CD14-positive monocyte (primary cell): Measurements from ENCODE around the gene ITGA2. TPM values are rescaled to one million over a fixed set of nuclear protein-coding genes. Genes with fewer than 3 reads are reported as not detected.

Experiments
- DNase-seq, 3 donors: peaks; one replicate each; pipeline ENCODE4 v3.0.0-alpha.2; 2011 to 2022
- H2AFZ ChIP-seq: 2 replicates; pipeline ENCODE4 v1.6.0; 2012; ENCODE audit warnings: mild to moderate bottlenecking, low read depth, low read length, inconsistent platforms; ENCODE audit not compliant: insufficient read depth, poor library complexity, severe bottlenecking
- H3K27ac ChIP-seq, 2 donors: 1 replicate in 1 of 2; 2 replicates in 1 of 2; pipeline ENCODE4 v1.5.1; 2012 to 2013; ENCODE audit warnings: low read length in 2 of 2, control low read depth in 1 of 2, inconsistent platforms in 1 of 2, low read depth in 1 of 2, mild to moderate bottlenecking in 1 of 2
- H3K27me3 ChIP-seq, 2 donors: one replicate each; pipeline versions ENCODE4 v1.6.0 to v1.6.1; 2011 to 2013; ENCODE audit warnings: low read length in 2 of 2; ENCODE audit not compliant: control insufficient read depth in 2 of 2, insufficient read depth in 2 of 2
- H3K36me3 ChIP-seq, 2 donors: replicated peaks in 1 of 2; 1 replicate in 1 of 2; 2 replicates in 1 of 2; pipeline versions ENCODE4 v1.5.1 to v1.6.1; 2012 to 2013; ENCODE audit warnings: low read length in 2 of 2, control low read depth in 1 of 2, inconsistent platforms in 1 of 2, mild to moderate bottlenecking in 1 of 2; ENCODE audit not compliant: insufficient read depth in 2 of 2, control insufficient read depth in 1 of 2
- H3K4me1 ChIP-seq, 2 donors: 1 replicate in 1 of 2; 2 replicates in 1 of 2; pipeline versions ENCODE4 v1.5.1 to v1.6.1; 2012 to 2013; ENCODE audit warnings: low read length in 2 of 2, control low read depth in 1 of 2, inconsistent platforms in 1 of 2, mild to moderate bottlenecking in 1 of 2, moderate library complexity in 1 of 2; ENCODE audit not compliant: insufficient read depth in 2 of 2, control insufficient read depth in 1 of 2
- H3K4me2 ChIP-seq: replicated peaks from 2 replicates; pipeline ENCODE3; 2012; ENCODE audit warnings: low read length, moderate library complexity, mild to moderate bottlenecking; ENCODE audit not compliant: poor library complexity, severe bottlenecking; ENCODE audit errors: extremely low read depth
- H3K4me3 ChIP-seq, 3 experiments: fragments of 200-600 bp in 1 of 3; sonication (generic) in 1 of 3; replicated peaks in 1 of 3; 1 replicate in 2 of 3; 2 replicates in 1 of 3; pipeline ENCODE4 v1.5.1; 2011 to 2013; ENCODE audit warnings: low read length in 3 of 3, mild to moderate bottlenecking in 3 of 3, control low read depth in 2 of 3, low read depth in 2 of 3, inconsistent platforms in 1 of 3, moderate library complexity in 1 of 3
- H3K79me2 ChIP-seq: 2 replicates; pipeline ENCODE4 v1.6.0; 2012; ENCODE audit warnings: mild to moderate bottlenecking, control low read depth, inconsistent platforms, low read length, moderate library complexity; ENCODE audit not compliant: insufficient read depth
- H3K9ac ChIP-seq: 2 replicates; pipeline ENCODE4 v1.6.0; 2017; ENCODE audit warnings: low read length, mild to moderate bottlenecking; ENCODE audit not compliant: insufficient read depth, poor library complexity, severe bottlenecking
- H3K9me3 ChIP-seq, 2 donors: replicated peaks in 1 of 2; 1 replicate in 1 of 2; 2 replicates in 1 of 2; pipeline versions ENCODE4 v1.5.1 to v1.6.1; 2012 to 2013; ENCODE audit warnings: low read length in 2 of 2, control low read depth in 1 of 2; ENCODE audit not compliant: control insufficient read depth in 1 of 2, insufficient read depth in 1 of 2
- H4K20me1 ChIP-seq: 2 replicates; pipeline ENCODE4 v1.6.0; 2012; ENCODE audit warnings: mild to moderate bottlenecking, low read length, control low read depth, moderate library complexity; ENCODE audit not compliant: insufficient read depth
- H3K27ac Mint-ChIP-seq, 7 donors: one replicate each; pipeline ENCODE4 v1.8.0; 2020; ENCODE audit warnings: mild to moderate bottlenecking in 7 of 7, mixed read lengths in 7 of 7, moderate library complexity in 6 of 7, inconsistent platforms in 2 of 7
- H3K27me3 Mint-ChIP-seq, 3 donors: one replicate each; pipeline ENCODE4 v1.8.0; 2021 to 2022; ENCODE audit warnings: low read depth in 3 of 3, mild to moderate bottlenecking in 3 of 3, mixed read lengths in 3 of 3, moderate library complexity in 3 of 3, inconsistent platforms in 1 of 3
- H3K36me3 Mint-ChIP-seq, 2 donors: one replicate each; pipeline ENCODE4 v1.8.0; 2020; ENCODE audit warnings: mixed read lengths in 2 of 2, inconsistent platforms in 1 of 2, mild to moderate bottlenecking in 1 of 2
- H3K4me1 Mint-ChIP-seq: one replicate; pipeline ENCODE4 v1.8.0; 2020; ENCODE audit warnings: mild to moderate bottlenecking, mixed read lengths
- H3K4me3 Mint-ChIP-seq, 2 donors: one replicate each; pipeline ENCODE4 v1.8.0; 2020; ENCODE audit warnings: mild to moderate bottlenecking in 2 of 2, mixed read lengths in 2 of 2, moderate library complexity in 1 of 2
- H3K9me3 Mint-ChIP-seq, 7 donors: one replicate each; pipeline ENCODE4 v1.8.0; 2020 to 2022; ENCODE audit warnings: mixed read lengths in 7 of 7, mild to moderate bottlenecking in 6 of 7, moderate library complexity in 6 of 7, inconsistent platforms in 2 of 7
- CTCF ChIP-seq: fragments of 200-600 bp; IDR thresholded peaks from one replicate; pipeline ENCODE4 v1.8.0; 2022; ENCODE audit warnings: antibody characterized with exemption, mild to moderate bottlenecking
- WGBS: methylation state at CpG from one replicate; pipeline ENCODE4 v1.1.5; 2013; ENCODE audit warnings: missing lambda C conversion rate; ENCODE audit not compliant: insufficient coverage; 5-methylcytosine and 5-hydroxymethylcytosine counted together
- intact Hi-C, 2 donors: fragments of 100-400 bp; cut with micrococcal nuclease; formaldehyde crosslinking; loops; one replicate each; pipeline versions ENCODE4 v1.15.0 to v1.15.1; 2023
- polyA plus RNA-seq, 3 donors: library from polyadenylated mRNA; depleted of rRNA in 1 of 3; unstranded in 2 of 3; stranded (reverse) in 1 of 3; fragments of 300-500 nt in 2 of 3; fragments of >200 nt in 1 of 3; fragmentation: Illumina TruSeq in 2 of 3; gene quantifications; 1 replicate in 2 of 3; 2 replicates in 1 of 3; pipeline ENCODE4 v1.2.3, GENCODE V29; 2012 to 2021

The ITGA2 gene
- polyA plus RNA-seq, 3 donors: not detected

GRCh38 chr5:53095931-53096525, 106.9 kb downstream of the ITGA2 start:
- no peak overlapping the region for H2AFZ ChIP-seq
- H3K4me3 Mint-ChIP-seq: no peak overlapping the region
- no peaks in the 10 kb centered on the region for H3K4me1 ChIP-seq
- WGBS: no CpG with 5 or more reads among the region's 3 CpGs
- H3K36me3 Mint-ChIP-seq: peaks cover 27 to 34% of the 10 kb centered on the region in 2 donors
- H3K27me3 Mint-ChIP-seq: no peaks in the 10 kb centered on the region
- H3K9ac ChIP-seq: no peak overlapping the region
- H3K4me3 ChIP-seq: no peak overlapping the region
- H3K27ac ChIP-seq: no peak overlapping the region
- no peaks in the 10 kb centered on the region for H3K9me3 Mint-ChIP-seq
- no peaks in the 10 kb centered on the region for H3K4me1 Mint-ChIP-seq
- H3K4me2 ChIP-seq: no peak overlapping the region
- H3K27ac Mint-ChIP-seq: no peak overlapping the region
- peaks cover 17 to 46% of the 10 kb centered on the region in 2 donors for H3K36me3 ChIP-seq
- H4K20me1 ChIP-seq: no peaks in the 10 kb centered on the region
- intact Hi-C loops: loop anchor here (5.0 to 10.0 kb wide), 2 partner anchors 149 to 151 kb away; no protein-coding TSS in a partner anchor
- TF ChIP-seq CTCF: peak; percentile 93
- DNase-seq: peak; percentile 23 to 68 (median 45)
- no peaks in the 10 kb centered on the region for H3K79me2 ChIP-seq
- H3K27me3 ChIP-seq: no peaks in the 10 kb centered on the region
- H3K9me3 ChIP-seq: no peaks in the 10 kb centered on the region

- intact Hi-C loops: loop anchor here (5.0 to 10.0 kb wide), 2 partner anchors 152 to 155 kb away; no protein-coding TSS in a partner anchor
- Histone ChIP-seq H3K27ac (no peak overlapping the region), H4K20me1 (no peaks in the 10 kb centered on the region), H3K9me3 (no peaks in the 10 kb centered on the region), H2AFZ (no peak overlapping the region), H3K79me2 (no peaks in the 10 kb centered on the region), H3K4me2 (no peak overlapping the region), H3K9ac (no peak overlapping the region), H3K36me3 (peaks cover 26 to 60% of the 10 kb centered on the region in 2 donors), H3K4me3 (no peak overlapping the region), H3K4me1 (no peaks in the 10 kb centered on the region), H3K27me3 (no peaks in the 10 kb centered on the region)
- H3K4me1 Mint-ChIP-seq: no peaks in the 10 kb centered on the region
- no peak overlapping the region for H3K27ac Mint-ChIP-seq
- no CpG with 5 or more reads among the region's 2 CpGs for WGBS
- TF ChIP-seq CTCF: no peak
- no peak for DNase-seq
- H3K9me3 Mint-ChIP-seq: no peaks in the 10 kb centered on the region
- H3K27me3 Mint-ChIP-seq: no peaks in the 10 kb centered on the region
- H3K36me3 Mint-ChIP-seq: peaks cover 47 to 56% of the 10 kb centered on the region in 2 donors
- no peak overlapping the region for H3K4me3 Mint-ChIP-seq
Measured at GRCh38 chr5:53099546-53099945, 110.4 kb downstream of the ITGA2 start.
